Measurements from ENCODE around the gene SWSAP1. TPM values are rescaled to one million over a fixed set of nuclear protein-coding genes. Genes with fewer than 3 reads are reported as not detected.
"Not testable (repeated sequence)": the region's sequence is repeated elsewhere in the genome, so short reads cannot be mapped to it uniquely, and the experiment has no call there.

Gene SWSAP1
- total RNA-seq, 1 donor from 2014 or later: 1.5 TPM

- H3K9me3 ChIP-seq: no peaks in the 10 kb centered on the region
- peaks cover under 1% of the 10 kb centered on the region for H3K4me1 ChIP-seq
- intact Hi-C loops (cut with DNase I): no loop called here
- no peak overlapping the region for H3K27ac ChIP-seq
- no peak for DNase-seq (ENCODE audit: extremely low spot score in 2 of 2)
- peaks cover 0 to 86% of the 10 kb centered on the region in 2 donors for H3K36me3 ChIP-seq
- no peak overlapping the region for H3K4me3 ChIP-seq
- no peaks in the 10 kb centered on the region for H3K27me3 ChIP-seq
- TF ChIP-seq, protein P1, sequence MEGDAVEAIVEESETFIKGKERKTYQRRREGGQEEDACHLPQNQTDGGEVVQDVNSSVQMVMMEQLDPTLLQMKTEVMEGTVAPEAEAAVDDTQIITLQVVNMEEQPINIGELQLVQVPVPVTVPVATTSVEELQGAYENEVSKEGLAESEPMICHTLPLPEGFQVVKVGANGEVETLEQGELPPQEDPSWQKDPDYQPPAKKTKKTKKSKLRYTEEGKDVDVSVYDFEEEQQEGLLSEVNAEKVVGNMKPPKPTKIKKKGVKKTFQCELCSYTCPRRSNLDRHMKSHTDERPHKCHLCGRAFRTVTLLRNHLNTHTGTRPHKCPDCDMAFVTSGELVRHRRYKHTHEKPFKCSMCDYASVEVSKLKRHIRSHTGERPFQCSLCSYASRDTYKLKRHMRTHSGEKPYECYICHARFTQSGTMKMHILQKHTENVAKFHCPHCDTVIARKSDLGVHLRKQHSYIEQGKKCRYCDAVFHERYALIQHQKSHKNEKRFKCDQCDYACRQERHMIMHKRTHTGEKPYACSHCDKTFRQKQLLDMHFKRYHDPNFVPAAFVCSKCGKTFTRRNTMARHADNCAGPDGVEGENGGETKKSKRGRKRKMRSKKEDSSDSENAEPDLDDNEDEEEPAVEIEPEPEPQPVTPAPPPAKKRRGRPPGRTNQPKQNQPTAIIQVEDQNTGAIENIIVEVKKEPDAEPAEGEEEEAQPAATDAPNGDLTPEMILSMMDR (IDR thresholded peaks at IDR 0.05): no peak
- TF ChIP-seq POLR2A (IDR thresholded peaks at IDR 0.05): no peak
- TF ChIP-seq POLR2AphosphoS5 (IDR thresholded peaks at IDR 0.05; ENCODE audit: insufficient read depth in 1 of 2, low read depth in 1 of 2): no peak
Observed at GRCh38 chr19:11332822-11333221, 41.6 kb upstream of the SWSAP1 start.

DNA sequence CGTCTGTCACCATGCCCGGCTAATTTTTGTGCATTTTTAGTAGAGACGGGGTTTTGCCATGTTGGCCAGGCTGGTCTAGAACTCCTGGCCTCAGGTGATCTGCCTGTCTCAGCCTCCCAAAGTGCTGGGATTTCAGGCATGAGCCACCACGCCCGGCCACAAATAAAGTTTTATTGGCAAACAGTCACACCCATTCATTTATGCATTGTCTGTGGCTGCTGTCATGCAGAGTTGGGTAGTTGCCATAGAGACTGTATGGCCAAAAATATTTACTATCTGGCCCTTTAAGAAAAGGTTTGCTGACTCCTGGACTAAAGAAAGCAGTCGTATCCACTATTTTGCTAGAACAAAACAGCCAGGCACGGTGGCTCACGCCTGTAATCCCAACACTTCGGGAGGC is 40.6 kb upstream of the SWSAP1 start:
- intact Hi-C loops (cut with DNase I): not testable (repeated sequence)

DNA sequence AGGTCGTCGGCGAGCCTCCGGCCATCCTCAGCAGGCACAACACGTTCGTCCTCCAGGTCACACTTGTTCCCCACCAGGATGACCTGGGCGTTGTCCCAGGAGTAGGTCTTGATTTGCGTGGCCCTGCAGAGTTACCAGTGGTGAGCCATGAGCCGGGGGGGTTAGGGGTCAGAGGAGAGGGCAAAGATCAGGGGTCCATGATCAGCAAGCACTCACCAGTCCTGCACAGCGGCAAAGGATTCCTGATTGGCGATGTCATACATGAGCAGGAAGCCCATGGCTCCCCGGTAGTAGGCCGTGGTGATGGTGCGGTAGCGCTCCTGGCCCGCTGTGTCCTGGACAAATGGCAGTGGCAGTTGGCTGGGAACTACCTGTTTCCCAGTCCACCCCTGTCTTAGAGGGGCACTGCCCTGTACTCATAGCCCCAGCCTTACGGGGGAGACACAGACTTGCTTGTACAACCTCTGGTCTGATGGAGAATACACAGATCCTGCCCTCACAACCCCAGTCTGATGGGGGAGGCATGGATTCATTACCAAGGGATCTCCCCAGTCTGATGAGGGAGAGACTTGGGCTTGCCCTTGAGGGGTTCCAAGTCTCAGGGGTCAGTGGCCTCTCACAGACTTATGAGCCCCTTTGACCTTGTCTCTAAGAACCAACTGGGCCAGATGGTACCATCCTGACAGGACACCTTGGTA is 38.9 kb upstream of the SWSAP1 start:
- Histone ChIP-seq H3K27ac (no peak overlapping the region), H3K9me3 (no peaks in the 10 kb centered on the region), H3K36me3 (peaks cover 0 to 66% of the 10 kb centered on the region in 2 donors), H3K4me3 (no peak overlapping the region), H3K27me3 (no peaks in the 10 kb centered on the region), H3K4me1 (peaks cover 23% of the 10 kb centered on the region)
- TF ChIP-seq POLR2AphosphoS5 (IDR thresholded peaks at IDR 0.05; ENCODE audit: insufficient read depth in 1 of 2, low read depth in 1 of 2) (no peak), POLR2A (IDR thresholded peaks at IDR 0.05) (no peak)
- TF ChIP-seq, protein P1 (IDR thresholded peaks at IDR 0.05): no peak
- DNase-seq (ENCODE audit: extremely low spot score in 2 of 2): no peak
- intact Hi-C loops (cut with DNase I): no loop called here

More for the DNA sequence above, 40.6 kb upstream of the SWSAP1 start:
- Histone ChIP-seq H3K36me3 (peaks cover 0 to 83% of the 10 kb centered on the region in 2 donors), H3K4me1 (peaks cover 10% of the 10 kb centered on the region)
- not testable (repeated sequence) for H3K27ac ChIP-seq; H3K4me3 ChIP-seq; DNase-seq (ENCODE audit: extremely low spot score in 2 of 2); H3K27me3 ChIP-seq; H3K9me3 ChIP-seq

- H3K4me3 ChIP-seq: no peak overlapping the region
- H3K27ac ChIP-seq: no peak overlapping the region
- intact Hi-C loops (cut with DNase I): no loop called here
- peaks cover 23% of the 10 kb centered on the region for H3K4me1 ChIP-seq
- TF ChIP-seq POLR2AphosphoS5 (IDR thresholded peaks at IDR 0.05; ENCODE audit: insufficient read depth in 1 of 2, low read depth in 1 of 2) (no peak), POLR2A (IDR thresholded peaks at IDR 0.05) (no peak)
- TF ChIP-seq, protein P1 (IDR thresholded peaks at IDR 0.05): no peak
- H3K36me3 ChIP-seq: peaks cover 0 to 51% of the 10 kb centered on the region in 2 donors
- H3K9me3 ChIP-seq: no peaks in the 10 kb centered on the region
- no peaks in the 10 kb centered on the region for H3K27me3 ChIP-seq
- DNase-seq (ENCODE audit: extremely low spot score in 2 of 2): no peak
Observed at GRCh38 chr19:11337080-11337479, 37.4 kb upstream of the SWSAP1 start.

DNA sequence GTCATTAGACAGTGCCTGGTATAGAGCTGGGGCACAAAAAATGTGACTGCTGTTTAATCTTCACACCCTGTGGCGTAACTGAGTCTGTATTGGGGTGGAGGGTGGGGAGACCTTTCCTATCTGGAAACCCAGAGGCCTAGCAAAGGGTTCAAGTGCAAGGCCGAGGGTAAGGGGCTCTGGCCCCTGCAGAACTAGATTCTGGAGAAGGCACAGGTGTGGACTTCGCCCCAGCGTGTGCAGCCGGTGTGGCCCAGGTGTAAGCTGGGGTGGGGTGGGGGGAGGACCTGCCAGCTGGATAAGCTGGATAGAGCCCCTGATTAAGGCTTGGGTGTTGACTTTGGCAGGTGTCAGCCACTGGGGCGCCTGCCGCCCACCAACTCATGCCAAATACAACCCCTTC is 36.3 kb upstream of the SWSAP1 start:
- no peaks in the 10 kb centered on the region for H3K9me3 ChIP-seq
- peak overlapping the region; percentile 73 to 95 for H3K4me3 ChIP-seq
- no peak for DNase-seq (ENCODE audit: extremely low spot score in 2 of 2)
- TF ChIP-seq POLR2A (IDR thresholded peaks at IDR 0.05) (no peak), POLR2AphosphoS5 (IDR thresholded peaks at IDR 0.05; ENCODE audit: insufficient read depth in 1 of 2, low read depth in 1 of 2) (no peak)
- TF ChIP-seq, protein P1 (IDR thresholded peaks at IDR 0.05): no peak
- peak overlapping the region; percentile 95 for H3K27ac ChIP-seq
- H3K27me3 ChIP-seq: no peaks in the 10 kb centered on the region
- intact Hi-C loops (cut with DNase I): no loop called here
- peaks cover 27% of the 10 kb centered on the region for H3K4me1 ChIP-seq
- H3K36me3 ChIP-seq: peaks cover 0 to 41% of the 10 kb centered on the region in 2 donors
